SK-N-SH (cell line): ENCODE data around the gene FZD10. TPM values are rescaled to one million over a fixed set of nuclear protein-coding genes. Genes with fewer than 3 reads are reported as not detected.

ENCODE experiments used
- CTCF ChIA-PET: fragments of 300-600, 350-600 bp; formaldehyde crosslinking; extraction: SDS; loops from one replicate; lab custom pipeline; 2021; lab: Yijun Ruan, JAX
- POLR2A ChIA-PET: fragments of 350-600 bp; sonication (Branson Sonifier 250); formaldehyde crosslinking; extraction: SDS; loops from one replicate; lab custom pipeline; 2020; ENCODE audit warnings: antibody characterized with exemption, inconsistent platforms; lab: Yijun Ruan, JAX
- DNase-seq: peaks from one replicate; pipeline ENCODE4 v3.0.0; 2012
- H2AFZ ChIP-seq: fragments of 200-600 bp; sonication (generic); 2 replicates; pipeline ENCODE4 v1.8.1; 2016; ENCODE audit warnings: antibody characterized with exemption, mild to moderate bottlenecking, low read depth
- H3F3A ChIP-seq: fragments of 200-600 bp; sonication (generic); replicated peaks from 2 replicates; pipeline ENCODE3; 2016; ENCODE audit warnings: antibody characterized with exemption, mild to moderate bottlenecking; ENCODE audit not compliant: insufficient read depth
- H3K27ac ChIP-seq, 2 experiments: fragments of 200-500 bp in 1 of 2; fragments of 200-600 bp in 1 of 2; sonication (Bioruptor generic) in 1 of 2; sonication (generic), shearing (Covaris generic) in 1 of 2; 2 replicates each; pipeline versions ENCODE4 v1.5.1 to v1.6.1; 2014 to 2016; ENCODE audit warnings: low read depth in 2 of 2, inconsistent platforms in 1 of 2, low read length in 1 of 2, mild to moderate bottlenecking in 1 of 2, mixed read lengths in 1 of 2
- H3K27me3 ChIP-seq: fragments of 200-600 bp; sonication (generic), shearing (Covaris generic); 2 replicates; pipeline ENCODE4 v1.6.1; 2016; ENCODE audit warnings: mixed run types; ENCODE audit not compliant: insufficient read depth
- H3K36me3 ChIP-seq, 2 experiments: fragments of 200-500 bp in 1 of 2; fragments of 200-600 bp in 1 of 2; sonication (Bioruptor generic) in 1 of 2; sonication (generic) in 1 of 2; replicated peaks in 1 of 2; 2 replicates each; pipeline versions ENCODE3 to v1.5.1; 2014 to 2016; ENCODE audit warnings: low read length in 1 of 2, mild to moderate bottlenecking in 1 of 2; ENCODE audit not compliant: insufficient read depth in 2 of 2, control insufficient read depth in 1 of 2
- H3K4me1 ChIP-seq, 2 experiments: fragments of 200-500 bp in 1 of 2; fragments of 200-600 bp in 1 of 2; sonication (Bioruptor generic) in 1 of 2; sonication (generic), shearing (Covaris generic) in 1 of 2; 2 replicates each; pipeline versions ENCODE4 v1.5.1 to v1.6.1; 2014 to 2016; ENCODE audit warnings: low read depth in 1 of 2, low read length in 1 of 2, mixed run types in 1 of 2; ENCODE audit not compliant: insufficient read depth in 2 of 2, control insufficient read depth in 1 of 2
- H3K4me2 ChIP-seq: fragments of 200-600 bp; sonication (generic), shearing (Covaris generic); 2 replicates; pipeline ENCODE4 v1.6.1; 2017; ENCODE audit warnings: mixed run types
- H3K4me3 ChIP-seq, 2 experiments: fragments of 200-500 bp in 1 of 2; fragments of 200-600 bp in 1 of 2; sonication (Bioruptor generic) in 1 of 2; sonication (generic), shearing (Covaris generic) in 1 of 2; 2 replicates each; pipeline versions ENCODE4 v1.5.1 to v1.8.1; 2014 to 2016; ENCODE audit warnings: low read depth in 2 of 2, inconsistent platforms in 1 of 2, low read length in 1 of 2, mild to moderate bottlenecking in 1 of 2, mixed read lengths in 1 of 2, moderate library complexity in 1 of 2
- H3K79me2 ChIP-seq: fragments of 200-600 bp; sonication (generic); 2 replicates; pipeline ENCODE4 v1.8.1; 2017; ENCODE audit warnings: mild to moderate bottlenecking; ENCODE audit not compliant: insufficient read depth
- H3K9ac ChIP-seq: fragments of 200-600 bp; sonication (generic); 2 replicates; pipeline ENCODE4 v1.6.1; 2017; ENCODE audit warnings: mixed run types
- H3K9me2 ChIP-seq: fragments of 200-600 bp; sonication (generic); 2 replicates; pipeline ENCODE4 v1.6.1; 2017; ENCODE audit warnings: mixed run types
- H3K9me3 ChIP-seq: fragments of 200-600 bp; sonication (generic); 2 replicates; pipeline ENCODE4 v1.6.1; 2017; ENCODE audit warnings: mixed run types, mild to moderate bottlenecking, moderate library complexity
- H4K20me1 ChIP-seq: fragments of 200-600 bp; sonication (generic); 2 replicates; pipeline ENCODE4 v1.6.1; 2017; ENCODE audit warnings: mild to moderate bottlenecking, mixed run types; ENCODE audit not compliant: insufficient read depth
- EZH2phosphoT487 ChIP-seq: fragments of 200-600 bp; sonication (generic); IDR thresholded peaks from 2 replicates; pipeline ENCODE4 v1.6.1; 2017; ENCODE audit warnings: low read depth, mixed run types, mild to moderate bottlenecking, antibody characterized with exemption, moderate library complexity, borderline replicate concordance
- FOSL2 ChIP-seq: IDR thresholded peaks from 2 replicates; pipeline ENCODE4 v1.4.0; 2012; ENCODE audit warnings: low read depth, mild to moderate bottlenecking, moderate library complexity, borderline replicate concordance
- IRF3 ChIP-seq: fragments of 150-350 bp; IDR thresholded peaks from 2 replicates; pipeline ENCODE4 v1.6.1; 2016; ENCODE audit warnings: mild to moderate bottlenecking, low read depth, low read length
- PBX3 ChIP-seq: IDR thresholded peaks from 2 replicates; pipeline ENCODE4; 2012
- POLR2AphosphoS5 ChIP-seq: IDR thresholded peaks from 2 replicates; pipeline ENCODE4 v1.6.1; 2012; ENCODE audit warnings: low read depth, low read length
- RAD21 ChIP-seq: IDR thresholded peaks from 2 replicates; pipeline ENCODE4 v1.6.1; 2012; ENCODE audit warnings: mild to moderate bottlenecking, low read length
- RCOR1 ChIP-seq: fragments of 150-350 bp; IDR thresholded peaks from 2 replicates; pipeline ENCODE4 v1.6.1; 2017; ENCODE audit warnings: antibody characterized with exemption, low read length
- REST ChIP-seq: IDR thresholded peaks from 2 replicates; pipeline ENCODE4 v1.6.1; 2012; ENCODE audit warnings: mild to moderate bottlenecking, low read depth, low read length, moderate library complexity
- WGBS: methylation state at CpG from one replicate; pipeline ENCODE4 v1.1.6; 2017; ENCODE audit warnings: low lambda C conversion rate; 5-methylcytosine and 5-hydroxymethylcytosine counted together
- polyA plus RNA-seq, 3 experiments: library from polyadenylated mRNA; depleted of rRNA; stranded (reverse); fragments of >200 nt; gene quantifications; 2 replicates each; pipeline ENCODE4 v1.2.3, GENCODE V29; 2012
- TF ChIP-seq, protein P1 (sequence below): fragments of 150-350 bp; IDR thresholded peaks from 2 replicates; pipeline ENCODE4 v1.6.1; 2017; ENCODE audit warnings: antibody characterized with exemption, low read length, low read depth, borderline replicate concordance
- TF ChIP-seq, protein P2 (sequence below): IDR thresholded peaks from 2 replicates; pipeline ENCODE4 v1.4.0; 2012; ENCODE audit warnings: low read depth, borderline replicate concordance

Gene FZD10
- polyA plus RNA-seq, 1 of the 3 experiments (the other 2 are of a cell fraction) = not detected

GRCh38 chr12:130204541-130204953, 42.3 kb downstream of the FZD10 start:
- POLR2A ChIA-PET = no interaction called here
- H2AFZ ChIP-seq = no peak overlapping the region
- H4K20me1 ChIP-seq = no peaks in the 10 kb centered on the region
- H3K27ac ChIP-seq = no peak overlapping the region
- DNase-seq = no peak
- H3K4me1 ChIP-seq = no peaks in the 10 kb centered on the region
- no peak overlapping the region for H3K4me3 ChIP-seq
- WGBS = 27% methylated on average over 12 of the region's 12 CpGs
- H3K4me2 ChIP-seq = no peak overlapping the region
- TF ChIP-seq, protein P1, sequence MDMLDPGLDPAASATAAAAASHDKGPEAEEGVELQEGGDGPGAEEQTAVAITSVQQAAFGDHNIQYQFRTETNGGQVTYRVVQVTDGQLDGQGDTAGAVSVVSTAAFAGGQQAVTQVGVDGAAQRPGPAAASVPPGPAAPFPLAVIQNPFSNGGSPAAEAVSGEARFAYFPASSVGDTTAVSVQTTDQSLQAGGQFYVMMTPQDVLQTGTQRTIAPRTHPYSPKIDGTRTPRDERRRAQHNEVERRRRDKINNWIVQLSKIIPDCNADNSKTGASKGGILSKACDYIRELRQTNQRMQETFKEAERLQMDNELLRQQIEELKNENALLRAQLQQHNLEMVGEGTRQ = no peak
- TF ChIP-seq RCOR1 (no peak), POLR2AphosphoS5 (no peak), RAD21 (no peak), EZH2phosphoT487 (no peak), REST (no peak), PBX3 (no peak), FOSL2 (no peak), IRF3 (no peak)
- TF ChIP-seq, protein P2, sequence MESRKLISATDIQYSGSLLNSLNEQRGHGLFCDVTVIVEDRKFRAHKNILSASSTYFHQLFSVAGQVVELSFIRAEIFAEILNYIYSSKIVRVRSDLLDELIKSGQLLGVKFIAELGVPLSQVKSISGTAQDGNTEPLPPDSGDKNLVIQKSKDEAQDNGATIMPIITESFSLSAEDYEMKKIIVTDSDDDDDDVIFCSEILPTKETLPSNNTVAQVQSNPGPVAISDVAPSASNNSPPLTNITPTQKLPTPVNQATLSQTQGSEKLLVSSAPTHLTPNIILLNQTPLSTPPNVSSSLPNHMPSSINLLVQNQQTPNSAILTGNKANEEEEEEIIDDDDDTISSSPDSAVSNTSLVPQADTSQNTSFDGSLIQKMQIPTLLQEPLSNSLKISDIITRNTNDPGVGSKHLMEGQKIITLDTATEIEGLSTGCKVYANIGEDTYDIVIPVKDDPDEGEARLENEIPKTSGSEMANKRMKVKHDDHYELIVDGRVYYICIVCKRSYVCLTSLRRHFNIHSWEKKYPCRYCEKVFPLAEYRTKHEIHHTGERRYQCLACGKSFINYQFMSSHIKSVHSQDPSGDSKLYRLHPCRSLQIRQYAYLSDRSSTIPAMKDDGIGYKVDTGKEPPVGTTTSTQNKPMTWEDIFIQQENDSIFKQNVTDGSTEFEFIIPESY = no peak
- H3K9me2 ChIP-seq = no peaks in the 10 kb centered on the region
- no peaks in the 10 kb centered on the region for H3K9me3 ChIP-seq
- H3F3A ChIP-seq = no peaks in the 10 kb centered on the region
- no peaks in the 10 kb centered on the region for H3K27me3 ChIP-seq
- no peak overlapping the region for H3K9ac ChIP-seq
- H3K79me2 ChIP-seq = no peaks in the 10 kb centered on the region
- CTCF ChIA-PET = interaction anchor here (1.4 kb wide), 1 partner anchor 162 kb away, joined by 4 read pairs; no protein-coding TSS in a partner anchor
- H3K36me3 ChIP-seq = no peaks in the 10 kb centered on the region
